ENCODE measurements around the gene EXOC3. TPM values are rescaled to one million over a fixed set of nuclear protein-coding genes. Genes with fewer than 3 reads are reported as not detected.

EXOC3 gene
- total RNA-seq, 1 experiment from 2014 or later, result 24.4 TPM

DNA sequence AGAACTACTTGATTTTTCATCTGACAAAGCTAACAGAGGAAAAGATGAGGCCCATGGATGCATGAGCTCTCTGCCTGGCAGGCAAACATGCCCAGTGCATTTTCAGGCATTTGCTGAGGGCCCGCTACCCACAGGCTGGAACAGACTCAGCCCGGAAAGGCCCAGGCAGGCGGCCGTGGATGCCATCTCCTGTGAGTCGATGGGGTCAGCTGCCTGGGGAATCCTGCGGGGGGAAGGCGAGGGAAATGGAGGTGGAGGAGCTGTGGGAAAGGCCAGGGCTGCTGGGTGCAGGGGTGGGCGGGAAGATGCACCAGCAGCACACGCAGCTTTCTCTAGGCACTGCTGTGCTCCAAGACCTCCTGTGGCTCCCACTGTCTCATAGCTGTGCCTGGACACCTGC, 67.5 kb downstream of the EXOC3 start:
- no peaks in the 10 kb centered on the region for H3K27me3 ChIP-seq (ENCODE audit: low read length)
- no peak overlapping the region for H3K4me2 ChIP-seq (ENCODE audit: low read depth, low read length, poor library complexity, severe bottlenecking)
- H3K9me3 ChIP-seq (ENCODE audit: low read length), result no peaks in the 10 kb centered on the region
- no peaks in the 10 kb centered on the region for H3K36me3 ChIP-seq (ENCODE audit: insufficient read depth, low read length)
- H3K4me3 ChIP-seq (ENCODE audit: low read length), result no peak overlapping the region
- no peaks in the 10 kb centered on the region; the same call in 1 of the 2 replicates for H3K4me1 ChIP-seq (ENCODE audit: low read length)
- no peak for DNase-seq
- no peaks in the 10 kb centered on the region for H3K79me2 ChIP-seq (ENCODE audit: low read length)
- H2AFZ ChIP-seq (ENCODE audit: low read length), result no peak overlapping the region
- no peak overlapping the region for H3K9ac ChIP-seq (ENCODE audit: low read length)
- H4K20me1 ChIP-seq (ENCODE audit: insufficient read depth, low read depth, low read length), result no peaks in the 10 kb centered on the region
- no peaks in the 10 kb centered on the region for H3K9me2 ChIP-seq (replicated peaks; ENCODE audit: insufficient read depth, low read length)
- H3K27ac ChIP-seq (ENCODE audit: low read length), result no peak overlapping the region

DNA sequence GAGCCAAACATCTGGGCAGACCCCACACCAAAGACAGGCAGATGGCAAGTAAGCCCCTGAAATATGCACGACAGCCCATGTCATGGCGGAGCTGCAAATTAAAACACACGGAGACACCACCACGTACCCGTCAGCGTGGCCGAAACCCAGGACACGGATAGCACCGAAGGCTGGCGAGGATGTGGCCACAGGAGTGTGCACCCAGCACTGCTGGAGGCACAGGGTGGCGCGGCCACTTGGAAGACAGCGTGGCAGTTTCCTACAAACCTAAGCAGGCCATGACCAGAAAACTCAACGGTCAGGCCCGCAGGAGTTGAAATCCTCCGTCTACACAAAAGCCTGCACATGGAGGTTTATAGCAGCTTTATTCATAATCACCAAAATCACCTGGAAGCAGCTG, 68.5 kb downstream of the EXOC3 start:
- Histone ChIP-seq H3K36me3 (ENCODE audit: insufficient read depth, low read length) (no peaks in the 10 kb centered on the region), H4K20me1 (ENCODE audit: insufficient read depth, low read depth, low read length) (no peaks in the 10 kb centered on the region), H3K27me3 (ENCODE audit: low read length) (no peaks in the 10 kb centered on the region), H3K9me3 (ENCODE audit: low read length) (no peaks in the 10 kb centered on the region), H2AFZ (ENCODE audit: low read length) (no peak overlapping the region), H3K4me3 (ENCODE audit: low read length) (no peak overlapping the region), H3K4me2 (ENCODE audit: low read depth, low read length, poor library complexity, severe bottlenecking) (no peak overlapping the region), H3K9ac (ENCODE audit: low read length) (no peak overlapping the region), H3K9me2 (replicated peaks; ENCODE audit: insufficient read depth, low read length) (no peaks in the 10 kb centered on the region), H3K27ac (ENCODE audit: low read length) (no peak overlapping the region), H3K79me2 (ENCODE audit: low read length) (no peaks in the 10 kb centered on the region), H3K4me1 (ENCODE audit: low read length) (no peaks in the 10 kb centered on the region; the same call in 1 of the 2 replicates)
- DNase-seq, result no peak

DNA sequence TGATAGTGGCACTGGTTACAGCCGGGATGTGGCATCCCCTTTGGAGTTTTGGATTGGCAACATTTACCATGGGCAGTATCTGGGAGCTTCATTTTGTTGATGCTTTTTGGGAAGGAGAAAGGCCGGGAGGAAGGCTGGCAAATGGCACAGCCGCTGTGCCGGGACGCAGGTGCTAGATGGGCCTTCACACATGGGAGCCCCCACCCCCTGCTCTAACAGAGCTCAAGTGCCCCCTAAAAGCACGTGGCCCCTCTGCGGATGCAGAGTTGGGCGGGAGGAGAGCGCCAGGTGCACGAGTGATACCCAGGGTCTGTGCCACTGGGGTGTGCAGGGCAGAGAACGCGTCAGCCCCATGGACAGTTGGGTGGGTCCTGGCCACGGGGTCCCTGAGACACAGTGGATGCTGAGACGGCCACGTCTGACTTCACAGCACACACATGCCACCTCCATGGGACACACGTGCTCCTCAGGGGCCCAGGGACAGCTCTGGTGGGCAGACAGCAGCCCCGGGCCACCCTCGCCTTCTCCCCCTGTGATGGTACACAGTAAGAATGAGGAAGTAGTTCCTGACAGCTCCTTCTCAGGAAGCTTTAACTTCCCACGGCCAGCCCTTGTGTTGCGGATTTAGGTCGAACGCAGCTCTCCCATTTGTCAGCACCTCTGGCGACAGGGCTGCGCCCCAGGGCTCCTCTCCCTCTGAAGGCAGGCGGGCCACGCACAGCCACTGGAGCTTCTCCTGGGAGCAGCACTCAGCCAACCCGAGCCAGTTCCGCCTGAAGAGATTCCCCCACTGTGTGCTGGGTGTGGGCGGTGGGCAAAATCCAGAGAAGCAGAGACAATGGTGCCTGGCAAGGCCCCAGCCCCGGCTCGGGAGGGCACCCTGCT, 70.5 kb downstream of the EXOC3 start:
- Histone ChIP-seq H3K27me3 (ENCODE audit: low read length) (no peaks in the 10 kb centered on the region), H2AFZ (ENCODE audit: low read length) (no peak overlapping the region)

DNA sequence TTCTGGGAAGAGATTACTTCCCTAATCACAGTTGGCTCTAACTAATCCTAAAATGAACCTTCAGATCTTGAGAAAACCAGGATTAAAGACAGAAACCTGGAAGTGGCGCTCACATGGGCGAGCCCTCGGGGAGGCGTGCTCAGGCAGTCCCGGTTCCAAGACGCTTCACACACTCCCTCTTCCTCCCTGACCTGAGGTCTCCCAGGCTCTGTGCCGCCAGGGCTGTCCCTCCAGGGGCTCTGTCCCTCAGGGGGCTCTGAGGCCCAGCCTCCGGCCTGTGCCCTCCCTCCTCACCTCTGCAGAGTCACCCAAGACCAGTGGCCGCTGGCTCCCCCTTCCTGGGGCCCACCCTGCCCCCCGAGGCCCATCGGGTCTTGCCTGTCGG, 71.1 kb downstream of the EXOC3 start:
- H3K36me3 ChIP-seq (ENCODE audit: insufficient read depth, low read length), result no peaks in the 10 kb centered on the region
- no peak overlapping the region for H3K27ac ChIP-seq (ENCODE audit: low read length)
- no peak overlapping the region for H2AFZ ChIP-seq (ENCODE audit: low read length)
- H3K27me3 ChIP-seq (ENCODE audit: low read length), result no peaks in the 10 kb centered on the region
- no peaks in the 10 kb centered on the region for H3K79me2 ChIP-seq (ENCODE audit: low read length)
- H3K4me2 ChIP-seq (ENCODE audit: low read depth, low read length, poor library complexity, severe bottlenecking), result no peak overlapping the region
- no peaks in the 10 kb centered on the region for H3K9me3 ChIP-seq (ENCODE audit: low read length)
- no peaks in the 10 kb centered on the region for H4K20me1 ChIP-seq (ENCODE audit: insufficient read depth, low read depth, low read length)
- H3K4me3 ChIP-seq (ENCODE audit: low read length), result no peak overlapping the region
- no peak for DNase-seq
- no peaks in the 10 kb centered on the region; the same call in 1 of the 2 replicates for H3K4me1 ChIP-seq (ENCODE audit: low read length)
- no peaks in the 10 kb centered on the region for H3K9me2 ChIP-seq (replicated peaks; ENCODE audit: insufficient read depth, low read length)
- H3K9ac ChIP-seq (ENCODE audit: low read length), result no peak overlapping the region

More for the DNA sequence above, 70.5 kb downstream of the EXOC3 start:
- Histone ChIP-seq H3K9ac (ENCODE audit: low read length) (no peak overlapping the region), H3K4me3 (ENCODE audit: low read length) (no peak overlapping the region), H3K9me2 (replicated peaks; ENCODE audit: insufficient read depth, low read length) (no peaks in the 10 kb centered on the region), H3K79me2 (ENCODE audit: low read length) (no peaks in the 10 kb centered on the region), H3K4me2 (ENCODE audit: low read depth, low read length, poor library complexity, severe bottlenecking) (no peak overlapping the region), H4K20me1 (ENCODE audit: insufficient read depth, low read depth, low read length) (no peaks in the 10 kb centered on the region), H3K27ac (ENCODE audit: low read length) (no peak overlapping the region), H3K36me3 (ENCODE audit: insufficient read depth, low read length) (no peaks in the 10 kb centered on the region), H3K9me3 (ENCODE audit: low read length) (no peaks in the 10 kb centered on the region), H3K4me1 (ENCODE audit: low read length) (no peaks in the 10 kb centered on the region; the same call in 1 of the 2 replicates)
- DNase-seq, result no peak

DNA sequence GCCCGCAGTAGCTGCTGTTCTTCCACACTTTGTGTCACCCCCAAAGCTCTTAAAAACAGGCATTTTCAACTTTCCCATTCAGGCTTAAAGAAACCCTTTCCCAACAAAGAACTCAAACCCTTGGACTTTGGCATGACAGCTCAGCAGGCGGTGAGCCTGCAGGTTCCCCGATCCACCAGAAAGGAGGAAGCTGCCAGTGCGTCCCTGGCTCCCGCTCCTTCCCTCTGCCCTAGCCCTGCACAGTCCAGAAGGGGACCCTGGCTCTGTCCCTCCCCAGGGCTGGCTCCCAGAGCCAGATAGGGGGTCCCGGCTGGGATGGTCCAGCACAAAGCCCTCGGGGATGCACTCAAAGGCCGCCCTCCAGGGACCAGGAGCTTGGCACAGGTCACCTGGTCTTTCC, 71.7 kb downstream of the EXOC3 start:
- no peaks in the 10 kb centered on the region for H3K79me2 ChIP-seq (ENCODE audit: low read length)
- no peak for DNase-seq
- no peak overlapping the region for H3K9ac ChIP-seq (ENCODE audit: low read length)
- no peak overlapping the region for H3K4me3 ChIP-seq (ENCODE audit: low read length)
- H3K9me2 ChIP-seq (replicated peaks; ENCODE audit: insufficient read depth, low read length), result no peaks in the 10 kb centered on the region
- H4K20me1 ChIP-seq (ENCODE audit: insufficient read depth, low read depth, low read length), result no peaks in the 10 kb centered on the region
- no peak overlapping the region for H2AFZ ChIP-seq (ENCODE audit: low read length)
- H3K27ac ChIP-seq (ENCODE audit: low read length), result no peak overlapping the region
- H3K36me3 ChIP-seq (ENCODE audit: insufficient read depth, low read length), result no peaks in the 10 kb centered on the region
- no peak overlapping the region for H3K4me2 ChIP-seq (ENCODE audit: low read depth, low read length, poor library complexity, severe bottlenecking)
- H3K4me1 ChIP-seq (ENCODE audit: low read length), result no peaks in the 10 kb centered on the region; the same call in 1 of the 2 replicates
- H3K9me3 ChIP-seq (ENCODE audit: low read length), result no peaks in the 10 kb centered on the region
- H3K27me3 ChIP-seq (ENCODE audit: low read length), result no peaks in the 10 kb centered on the region

DNA sequence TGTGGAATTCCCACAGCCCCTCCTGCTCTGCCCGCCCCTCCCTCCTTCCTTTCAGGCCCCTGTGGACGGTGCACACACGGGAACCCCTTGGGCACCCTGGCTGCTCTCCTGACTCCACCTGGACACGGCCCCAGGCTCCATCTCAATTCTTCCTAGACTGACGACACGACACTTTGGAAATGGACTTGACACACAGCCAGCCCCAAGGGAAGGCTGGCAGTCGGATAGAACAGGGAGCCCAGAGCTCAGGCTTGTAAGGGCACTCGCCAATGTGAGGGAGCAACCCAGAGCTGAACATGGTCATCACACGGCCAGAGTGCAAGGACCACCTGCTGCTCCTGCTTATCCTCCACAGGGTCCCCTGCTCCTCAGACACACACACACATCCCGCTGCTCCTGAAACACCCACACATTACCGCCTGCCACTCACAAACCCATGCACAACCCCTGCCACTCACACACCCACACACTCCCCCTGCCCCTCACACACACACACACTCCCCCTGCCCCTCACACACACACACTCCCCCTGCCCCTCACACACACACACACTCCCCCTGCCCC, 72.4 kb downstream of the EXOC3 start:
- no peaks in the 10 kb centered on the region for H4K20me1 ChIP-seq (ENCODE audit: insufficient read depth, low read depth, low read length)
- no peak overlapping the region for H3K4me2 ChIP-seq (ENCODE audit: low read depth, low read length, poor library complexity, severe bottlenecking)

GRCh38 chr5:516338-516925, 73.5 kb downstream of the EXOC3 start:
- DNase-seq, result no peak
- H3K9me2 ChIP-seq (replicated peaks; ENCODE audit: insufficient read depth, low read length), result no peaks in the 10 kb centered on the region
- H3K27ac ChIP-seq (ENCODE audit: low read length), result no peak overlapping the region
- H3K4me2 ChIP-seq (ENCODE audit: low read depth, low read length, poor library complexity, severe bottlenecking), result no peak overlapping the region
- no peak overlapping the region for H3K9ac ChIP-seq (ENCODE audit: low read length)
- no peaks in the 10 kb centered on the region for H3K36me3 ChIP-seq (ENCODE audit: insufficient read depth, low read length)
- H3K4me1 ChIP-seq (ENCODE audit: low read length), result peaks cover 8% of the 10 kb centered on the region
- no peaks in the 10 kb centered on the region for H3K79me2 ChIP-seq (ENCODE audit: low read length)
- no peaks in the 10 kb centered on the region for H4K20me1 ChIP-seq (ENCODE audit: insufficient read depth, low read depth, low read length)
- no peaks in the 10 kb centered on the region for H3K9me3 ChIP-seq (ENCODE audit: low read length)
- H3K4me3 ChIP-seq (ENCODE audit: low read length), result no peak overlapping the region
- no peaks in the 10 kb centered on the region for H3K27me3 ChIP-seq (ENCODE audit: low read length)
- no peak overlapping the region for H2AFZ ChIP-seq (ENCODE audit: low read length)

More for the DNA sequence above, 72.4 kb downstream of the EXOC3 start:
- Histone ChIP-seq H3K36me3 (ENCODE audit: insufficient read depth, low read length) (no peaks in the 10 kb centered on the region), H3K9me3 (ENCODE audit: low read length) (no peaks in the 10 kb centered on the region), H3K4me1 (ENCODE audit: low read length) (peaks cover 2% of the 10 kb centered on the region), H2AFZ (ENCODE audit: low read length) (no peak overlapping the region), H3K79me2 (ENCODE audit: low read length) (no peaks in the 10 kb centered on the region), H3K27ac (ENCODE audit: low read length) (no peak overlapping the region), H3K9me2 (replicated peaks; ENCODE audit: insufficient read depth, low read length) (no peaks in the 10 kb centered on the region), H3K27me3 (ENCODE audit: low read length) (no peaks in the 10 kb centered on the region), H3K9ac (ENCODE audit: low read length) (no peak overlapping the region), H3K4me3 (ENCODE audit: low read length) (no peak overlapping the region)
- DNase-seq, result no peak

Data from Karpas-422 (cell line).